Non-pigmented ciliary epithelial cell (primary cell): Measurements from ENCODE around the gene WNT5B.

Experiments
- DNase-seq: peaks from one replicate; pipeline ENCODE4 v3.0.0-alpha.2; 2010; ENCODE audit warnings: low read depth

The WNT5B gene

DNA sequence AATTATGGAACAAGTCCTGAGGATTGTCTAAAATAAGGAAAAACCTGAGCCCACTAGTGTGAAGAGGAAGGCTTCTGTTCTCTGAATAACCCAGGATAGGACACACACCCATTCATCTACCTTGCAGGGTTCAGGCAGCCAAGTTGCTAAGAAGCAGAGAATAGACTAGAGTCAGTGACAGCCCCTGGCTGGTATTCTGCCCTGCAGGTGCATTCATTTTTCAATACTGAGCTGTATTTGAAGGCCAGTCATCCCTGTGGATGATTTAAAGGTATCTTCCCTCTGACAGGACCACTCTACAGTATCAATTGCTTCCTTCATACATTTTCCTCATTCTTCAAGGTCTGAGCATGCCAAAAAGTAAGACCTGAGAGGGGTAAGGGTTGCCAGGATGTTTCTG, 22.9 kb downstream of the WNT5B start:
- no peak for DNase-seq

- no peak for DNase-seq
Measured at GRCh38 chr12:1655225-1655788, 26.3 kb downstream of the WNT5B start.

DNA sequence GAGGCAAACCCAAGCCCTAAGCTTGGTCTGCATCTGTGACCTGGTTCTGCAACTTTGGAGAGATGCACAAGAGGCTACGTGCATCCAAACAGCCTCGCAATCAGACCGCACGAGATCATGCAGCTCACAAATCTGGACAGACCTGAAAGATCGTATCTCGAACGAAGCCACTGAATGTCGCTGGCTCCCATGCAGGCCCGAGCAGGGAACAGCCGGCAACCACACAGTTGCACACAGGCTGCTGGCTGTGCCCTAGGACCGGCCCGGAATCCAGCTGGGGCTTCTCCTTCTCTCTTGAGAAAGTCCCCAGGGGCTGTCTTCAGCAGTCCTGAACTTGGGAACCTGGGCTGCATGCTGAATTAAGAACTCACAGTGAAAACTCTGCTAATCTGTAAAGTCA, 27.9 kb downstream of the WNT5B start:
- DNase-seq = no peak

GRCh38 chr12:1657688-1658087, 28.7 kb downstream of the WNT5B start:
- no peak for DNase-seq

DNA sequence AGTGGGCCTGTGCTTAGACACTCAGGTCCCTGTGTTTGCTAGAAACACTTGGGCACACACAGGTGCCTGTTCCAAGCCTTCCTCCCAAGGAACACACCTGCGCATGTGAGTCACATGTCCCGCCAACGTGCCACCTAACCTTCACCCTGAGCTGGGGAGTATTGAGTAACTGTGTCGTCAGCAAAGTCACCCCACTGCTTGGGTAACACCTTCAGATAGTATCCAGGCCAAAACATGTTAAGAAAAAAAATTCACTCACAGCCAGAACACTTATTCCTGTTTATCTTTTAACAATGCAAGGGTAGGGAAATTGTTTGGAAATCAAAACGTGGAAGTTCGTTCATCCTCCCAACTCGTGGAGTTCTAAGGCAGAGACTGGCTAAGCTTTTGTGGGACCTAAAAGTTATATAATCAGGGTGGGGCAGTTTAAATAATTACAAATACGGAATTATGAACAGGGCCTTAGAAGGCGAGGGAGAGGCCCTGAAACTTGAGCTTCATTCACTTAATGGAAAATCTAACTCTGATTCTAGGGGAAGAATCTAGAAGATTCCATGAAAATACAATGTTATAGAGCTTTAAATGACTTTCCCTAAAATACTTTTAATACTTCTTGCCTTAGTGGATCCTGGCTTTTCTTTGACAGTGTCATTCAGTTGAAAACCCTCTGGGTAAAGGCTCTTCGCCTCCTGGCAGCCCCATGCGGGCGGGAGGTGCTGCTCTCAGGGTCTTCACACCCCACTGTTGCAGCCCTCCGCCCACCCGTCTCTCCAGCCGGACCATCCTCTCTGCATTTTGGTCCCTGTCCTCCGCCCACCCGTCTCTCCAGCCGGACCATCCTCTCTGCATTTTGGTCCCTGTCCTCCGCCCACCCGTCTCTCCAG, 31.5 kb downstream of the WNT5B start:
- no peak for DNase-seq

DNA sequence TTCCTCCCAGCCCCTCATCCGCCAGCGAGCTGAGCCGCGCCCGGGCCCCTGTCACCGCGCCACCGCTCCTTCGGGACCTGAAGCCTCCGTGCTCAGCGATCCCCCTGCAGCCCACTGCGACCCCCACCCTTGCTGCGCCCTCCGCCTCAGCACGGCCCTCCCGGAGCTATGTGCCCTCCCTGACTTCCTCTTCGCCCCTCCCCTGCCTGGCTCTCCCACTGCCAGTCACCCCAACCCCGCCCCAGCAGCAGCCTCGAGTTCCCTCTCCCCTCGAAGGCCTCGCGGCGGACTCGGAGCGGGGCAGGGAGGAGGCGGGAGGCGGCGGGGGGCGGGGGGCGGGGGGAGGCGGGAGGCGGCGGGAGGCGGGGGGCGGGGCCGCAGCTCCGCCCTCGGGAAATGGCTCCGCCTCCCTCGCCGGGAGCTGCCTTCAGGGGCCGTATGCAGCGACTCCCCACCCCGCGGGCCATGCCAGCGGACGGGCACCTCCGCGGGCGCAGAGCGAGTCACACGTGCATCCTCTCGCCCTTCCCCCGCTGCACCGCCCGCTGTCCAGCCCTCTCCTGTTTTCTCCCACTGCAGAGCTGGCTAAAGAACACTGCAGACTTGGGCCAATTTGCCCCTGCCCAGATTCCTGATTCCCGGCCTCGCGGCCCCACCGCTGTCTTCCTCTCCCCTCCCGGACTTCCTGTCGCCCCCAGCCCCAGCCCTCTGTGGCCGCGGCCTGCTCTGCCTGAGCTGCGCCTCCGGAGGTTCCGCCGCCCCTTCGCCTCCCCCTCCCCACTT, 32.7 kb downstream of the WNT5B start:
- DNase-seq = peak; percentile 35

DNA sequence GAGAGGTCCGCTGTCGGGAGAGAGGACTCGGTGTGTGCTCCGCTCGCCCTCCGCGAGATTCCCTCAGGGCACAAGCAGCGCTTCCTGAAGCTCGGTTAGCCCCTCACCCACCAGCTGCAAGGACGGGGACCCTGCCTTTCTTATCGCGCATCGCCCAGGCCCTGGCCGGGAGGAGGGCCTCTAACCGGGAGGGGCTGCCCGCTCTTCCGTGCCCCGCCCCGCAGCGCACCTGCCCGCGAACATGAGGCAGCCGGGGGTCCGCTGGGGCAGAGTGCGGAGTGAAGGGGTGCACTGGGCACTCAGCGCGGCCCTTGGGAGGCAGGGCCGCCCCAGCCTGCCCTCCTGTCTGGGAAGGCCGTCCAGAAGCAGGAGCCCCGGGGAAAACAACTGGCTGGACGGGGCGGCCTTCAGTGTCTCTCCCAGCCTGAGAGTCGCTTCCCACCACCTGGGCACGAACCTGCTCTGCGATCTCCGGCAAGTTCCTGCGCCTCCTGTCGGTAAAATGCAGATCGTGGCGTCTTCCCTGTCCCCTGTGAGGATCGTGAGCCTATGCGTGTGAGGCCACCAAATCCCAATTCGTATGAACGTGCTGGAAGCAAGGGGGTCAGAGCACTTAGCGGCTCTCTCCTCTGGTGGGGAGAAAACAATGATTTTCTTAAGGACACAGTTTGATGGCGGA, 33.9 kb downstream of the WNT5B start:
- DNase-seq = no peak

DNA sequence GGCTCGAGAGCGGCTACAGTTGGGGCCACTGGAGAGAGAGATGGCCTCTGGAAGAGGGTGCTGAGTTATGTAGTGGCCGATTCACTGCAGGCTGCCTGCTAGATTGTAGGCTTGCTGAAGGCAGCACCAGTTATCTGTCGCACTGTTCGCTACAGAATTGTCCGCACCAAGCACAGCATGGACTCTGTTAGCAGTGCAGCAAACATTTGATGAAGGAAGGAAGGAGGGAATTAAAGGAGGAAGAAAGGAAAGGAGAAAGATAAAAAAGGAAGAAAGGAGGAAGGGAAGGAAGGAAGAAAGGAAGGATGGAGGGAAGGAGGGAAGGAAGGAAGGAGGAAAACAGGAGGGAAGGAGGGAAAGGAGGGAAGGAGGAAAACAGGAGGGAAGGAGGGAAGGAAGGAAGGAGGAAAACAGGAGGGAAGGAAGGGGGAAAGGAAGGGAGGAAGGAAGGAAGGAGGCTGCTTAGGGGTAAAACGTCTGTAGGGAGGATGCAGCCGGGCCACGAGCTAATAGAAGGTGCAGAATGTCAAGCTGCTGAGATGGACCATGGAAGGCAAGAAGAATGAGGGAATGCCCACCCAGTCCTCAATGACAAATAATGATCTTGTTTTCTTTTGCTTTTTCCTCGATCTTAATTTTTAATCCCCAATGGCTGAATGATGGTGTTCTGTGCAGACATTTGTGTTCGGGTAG, 34.6 kb downstream of the WNT5B start:
- DNase-seq = no peak

- DNase-seq = no peak
Measured at GRCh38 chr12:1665366-1665765, 36.3 kb downstream of the WNT5B start.

DNA sequence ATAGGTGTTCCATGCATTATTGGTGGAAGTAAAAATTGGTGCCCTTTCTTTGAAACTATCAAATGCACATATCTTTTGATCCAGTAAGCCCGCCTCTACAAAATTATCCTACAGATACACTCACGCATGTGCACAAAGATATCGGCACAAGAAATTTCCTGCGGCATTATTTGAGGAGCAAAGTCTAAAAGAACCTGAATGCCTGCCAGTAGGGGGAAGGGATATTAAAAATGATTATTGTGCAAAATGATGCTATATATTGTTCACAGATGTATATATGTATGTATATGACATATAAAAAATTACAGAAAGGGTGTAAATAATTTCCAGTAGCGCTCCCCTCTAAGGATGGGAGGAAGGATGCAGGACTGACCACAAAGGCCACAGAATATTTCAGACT, 37.2 kb downstream of the WNT5B start:
- DNase-seq = no peak

- no peak for DNase-seq
Measured at GRCh38 chr12:1666685-1667162, 37.7 kb downstream of the WNT5B start.

GRCh38 chr12:1668833-1669543, 40.0 kb downstream of the WNT5B start:
- DNase-seq = no peak

DNA sequence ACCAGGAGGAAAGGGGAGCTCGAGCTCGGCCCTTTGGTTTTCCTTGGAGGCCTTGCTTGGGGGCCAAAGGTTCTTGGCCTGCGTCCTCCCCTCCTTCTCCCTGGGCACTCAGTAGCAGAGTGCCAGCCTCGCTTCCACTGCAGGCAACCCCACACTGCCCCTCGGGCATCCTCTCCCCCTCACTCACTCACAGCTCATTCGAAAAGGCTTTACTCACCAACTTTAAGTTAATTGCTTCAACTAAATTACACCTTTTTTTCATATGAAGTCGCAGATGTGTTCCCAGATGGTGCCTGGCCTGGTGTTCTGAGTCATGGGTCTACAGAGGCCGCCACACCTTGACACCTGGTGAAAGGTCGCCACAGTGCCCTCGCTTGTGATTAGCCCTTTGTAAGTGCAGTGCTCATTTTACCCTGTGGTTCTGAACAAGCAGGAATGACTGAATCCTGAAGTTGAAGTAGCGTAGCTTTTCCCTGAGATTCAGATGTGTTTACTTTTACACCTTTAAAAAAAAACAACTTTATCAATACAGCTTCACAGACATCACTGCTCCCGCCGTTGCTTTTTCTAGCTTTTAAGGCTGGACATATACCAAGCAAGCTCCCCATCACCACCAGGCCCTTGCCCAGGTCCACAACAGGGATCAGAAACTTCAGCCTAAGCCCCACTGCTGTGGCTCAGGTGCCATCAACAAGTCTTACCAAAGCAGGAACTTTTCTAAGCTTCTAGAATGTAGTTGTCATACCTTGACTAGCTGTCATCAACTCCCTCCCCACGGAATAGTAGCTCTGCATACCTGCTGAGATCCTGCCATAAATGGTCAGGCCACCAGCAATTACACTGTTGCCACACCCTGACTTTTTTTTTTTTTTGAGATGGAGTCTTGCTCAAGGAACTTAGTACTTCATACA, 41.6 kb downstream of the WNT5B start:
- DNase-seq = no peak

- DNase-seq = no peak
Measured at GRCh38 chr12:1676043-1676442, 47.0 kb downstream of the WNT5B start.

GRCh38 chr12:1680804-1681492, 51.9 kb downstream of the WNT5B start:
- DNase-seq = no peak

DNA sequence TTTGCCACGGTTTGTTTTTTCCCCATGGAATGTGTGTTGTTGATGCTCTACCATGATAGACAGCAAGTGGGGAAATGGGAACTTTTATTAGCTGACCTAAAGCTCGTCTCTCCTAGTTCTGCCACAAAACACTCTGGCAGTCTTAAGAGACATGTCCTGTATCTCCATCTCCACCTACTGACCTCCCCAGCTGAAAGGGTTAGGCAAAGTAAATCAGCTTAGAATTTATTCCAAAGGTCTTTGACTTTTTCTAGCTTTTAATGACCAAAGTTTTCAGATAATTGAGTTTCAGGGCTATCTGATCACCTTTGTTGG, 52.4 kb downstream of the WNT5B start:
- DNase-seq = no peak

GRCh38 chr12:1688086-1688710, 59.2 kb downstream of the WNT5B start:
- no peak for DNase-seq

DNA sequence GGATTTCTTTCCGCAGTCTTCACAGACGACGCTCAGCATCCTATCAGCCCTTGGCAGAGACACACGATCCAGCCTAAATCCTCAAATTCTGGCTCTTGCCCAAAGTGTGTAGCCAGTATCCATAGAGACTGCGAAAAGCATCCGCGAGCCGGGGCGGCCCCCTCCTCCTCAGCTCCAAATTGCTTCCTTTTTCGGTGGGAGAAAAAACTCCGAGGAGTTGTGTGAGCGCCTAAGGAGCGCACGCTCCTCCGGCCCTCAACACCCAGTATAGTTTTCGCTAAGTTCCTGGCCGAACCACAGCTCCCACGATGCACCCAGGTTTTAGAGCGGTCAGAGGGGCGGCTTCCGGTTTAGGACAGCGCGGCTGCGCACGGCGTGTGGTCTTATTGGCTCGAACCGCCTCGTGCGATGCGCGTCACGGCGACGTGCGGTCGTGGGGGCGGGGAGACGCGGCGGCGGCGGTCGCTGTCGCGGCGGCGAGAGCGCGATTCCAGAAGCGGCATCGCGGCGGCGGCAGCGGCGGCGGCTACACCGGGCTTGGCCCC, 61.6 kb downstream of the WNT5B start, which contains the start of gene ADIPOR2:
TSS of gene ADIPOR2 (plus strand) at position 493 of the 545 bp plus-strand sequence. CDS start 63,274 bp downstream, outside the sequence.
- peak; percentile 84 for DNase-seq
